ENCODE data around the gene ZFP36L1. TPM values are rescaled to one million over a fixed set of nuclear protein-coding genes. Genes with fewer than 3 reads are reported as not detected.

ZFP36L1 gene
- total and polyA plus RNA-seq, 2 of the 13 experiments (the other 11 are each of a cell fraction or from before 2014, with no cell fraction given) = 7.4 to 10.2 TPM

- TF ChIP-seq CSRNP1 (CRISPR knock-in tag; IDR thresholded peaks at IDR 0.05) (no peak; the same call in 1 of the 2 replicates), USF2 (IDR thresholded peaks at IDR 0.05; ENCODE audit: low read depth, low read length) (no peak), USF2 (CRISPR knock-in tag; IDR thresholded peaks at IDR 0.05; ENCODE audit: borderline replicate concordance) (no peak; the same call in 1 of the 2 replicates), GTF3A (CRISPR knock-in tag; conservative IDR thresholded peaks at IDR 0.05) (no peak), TBX3 (IDR thresholded peaks at IDR 0.05; ENCODE audit: borderline replicate concordance) (no peak), ZNF580 (CRISPR knock-in tag; IDR thresholded peaks at IDR 0.05; ENCODE audit: borderline replicate concordance, low read depth) (no peak), FLYWCH1 (CRISPR knock-in tag; IDR thresholded peaks at IDR 0.05) (no peak), ZNF136 (CRISPR knock-in tag; IDR thresholded peaks at IDR 0.05; ENCODE audit: low read depth) (no peak), RERE (CRISPR knock-in tag; IDR thresholded peaks at IDR 0.05; ENCODE audit: low read depth) (0 out of 2 replicates have a peak, but pooled peaks have one; percentile 28), MAFG (CRISPR knock-in tag; IDR thresholded peaks at IDR 0.05) (no peak), EEA1 (CRISPR knock-in tag; IDR thresholded peaks at IDR 0.05; ENCODE audit: borderline replicate concordance) (no peak), ZNF543 (CRISPR knock-in tag; IDR thresholded peaks at IDR 0.05) (no peak), ZNF746 (CRISPR knock-in tag; IDR thresholded peaks at IDR 0.05) (peak; percentile 62; the same call in 1 of the 2 replicates), ZNF569 (CRISPR knock-in tag; IDR thresholded peaks at IDR 0.05; ENCODE audit: borderline replicate concordance) (no peak), ZFP91 (CRISPR knock-in tag; IDR thresholded peaks at IDR 0.05; ENCODE audit: borderline replicate concordance) (peak; percentile 71), ZNF446 (CRISPR knock-in tag; IDR thresholded peaks at IDR 0.05) (no peak), ZNF230 (CRISPR knock-in tag; IDR thresholded peaks at IDR 0.05) (no peak)
Observed at GRCh38 chr14:68824517-68825347, 31.9 kb upstream of the ZFP36L1 start (continued).

Data from HepG2 (cell line).